Activated naive CD4-positive, alpha-beta T cell treated with anti-CD3 and anti-CD28 coated beads, Interleukin-2, amount 50 U/mL, for 72 hours (primary cell): ENCODE data around the gene PTPRC. TPM values are rescaled to one million over a fixed set of nuclear protein-coding genes. Genes with fewer than 3 reads are reported as not detected.

Experiments used
- ATAC-seq, 2 donors: fragments of 150-1000 bp; cut with Tn5 transposase; 2 replicates each; pipeline ENCODE4 v1.10.0; 2021; ENCODE audit warnings: mild to moderate bottlenecking in 2 of 2, moderate library complexity in 2 of 2
- DNase-seq, 2 donors: peaks; one replicate each; pipeline ENCODE4 v3.0.0; 2021 to 2022; ENCODE audit warnings: low spot score in 2 of 2
- H3K27ac Mint-ChIP-seq, 2 donors: one replicate each; pipeline ENCODE4 v1.8.0; 2022; ENCODE audit warnings: mild to moderate bottlenecking in 2 of 2, mixed read lengths in 2 of 2
- H3K36me3 Mint-ChIP-seq, 2 donors: one replicate each; pipeline ENCODE4 v1.8.0; 2022; ENCODE audit warnings: mixed read lengths in 2 of 2
- H3K9me3 Mint-ChIP-seq, 2 donors: one replicate each; pipeline ENCODE4 v1.8.0; 2022; ENCODE audit warnings: mixed read lengths in 2 of 2
- total RNA-seq, 2 donors: library from RNA; stranded (reverse); gene quantifications; one replicate each; pipeline ENCODE4 v1.2.3, GENCODE V29; 2022

PTPRC gene
- total RNA-seq, 2 donors from 2014 or later, result 433 to 644 TPM

DNA sequence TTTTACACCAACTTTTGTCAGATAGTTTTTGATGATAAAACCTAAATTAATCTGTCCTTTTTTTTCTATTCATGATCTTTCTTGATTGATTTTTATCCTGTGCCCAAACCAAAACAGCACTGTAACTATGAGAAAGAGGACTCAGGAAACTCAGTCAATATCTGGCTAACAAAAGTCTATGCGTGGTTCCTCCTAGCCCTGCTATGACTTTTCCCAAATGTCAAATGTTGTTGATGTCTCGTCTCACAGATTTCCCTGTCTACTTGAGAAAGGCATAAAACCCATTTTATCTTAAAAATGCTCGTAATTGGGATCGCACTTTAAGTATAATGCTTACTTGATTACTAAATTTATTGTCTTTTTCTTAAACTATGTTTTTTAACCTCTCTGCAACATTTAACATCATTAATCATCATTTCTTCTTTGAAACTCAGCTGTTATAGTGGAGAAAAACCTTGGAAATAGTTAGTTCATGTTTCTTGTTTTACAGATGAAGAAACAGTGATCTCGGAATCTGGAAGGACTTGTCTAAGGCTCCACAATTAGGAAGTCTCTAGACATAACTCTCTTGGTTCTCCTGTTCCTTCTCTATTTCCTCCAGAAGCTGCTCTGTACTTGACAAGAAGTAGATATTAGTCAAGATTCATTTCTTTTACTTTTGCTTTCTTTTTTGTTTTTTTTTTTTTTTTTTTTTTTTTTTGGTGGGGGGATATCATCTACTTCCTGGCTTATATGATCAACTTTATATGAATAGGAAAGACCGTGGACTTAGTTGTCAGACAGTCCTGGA lies 26.2 kb upstream of the PTPRC start:
- peak; percentile 46 to 50 for ATAC-seq
- DNase-seq, result no peak
- peaks cover 3% of the 10 kb centered on the region in 2 donors for H3K9me3 Mint-ChIP-seq
- H3K27ac Mint-ChIP-seq, result peak overlapping the region; percentile 94 to 98
- H3K36me3 Mint-ChIP-seq, result peaks cover 18 to 19% of the 10 kb centered on the region in 2 donors

GRCh38 chr1:198617406-198617805 lies 21.4 kb upstream of the PTPRC start:
- no peak overlapping the region for H3K27ac Mint-ChIP-seq
- peaks cover 0 to 3% of the 10 kb centered on the region in 2 donors for H3K9me3 Mint-ChIP-seq
- peaks cover 9 to 14% of the 10 kb centered on the region in 2 donors for H3K36me3 Mint-ChIP-seq
- DNase-seq (no peak), ATAC-seq (no peak)

DNA sequence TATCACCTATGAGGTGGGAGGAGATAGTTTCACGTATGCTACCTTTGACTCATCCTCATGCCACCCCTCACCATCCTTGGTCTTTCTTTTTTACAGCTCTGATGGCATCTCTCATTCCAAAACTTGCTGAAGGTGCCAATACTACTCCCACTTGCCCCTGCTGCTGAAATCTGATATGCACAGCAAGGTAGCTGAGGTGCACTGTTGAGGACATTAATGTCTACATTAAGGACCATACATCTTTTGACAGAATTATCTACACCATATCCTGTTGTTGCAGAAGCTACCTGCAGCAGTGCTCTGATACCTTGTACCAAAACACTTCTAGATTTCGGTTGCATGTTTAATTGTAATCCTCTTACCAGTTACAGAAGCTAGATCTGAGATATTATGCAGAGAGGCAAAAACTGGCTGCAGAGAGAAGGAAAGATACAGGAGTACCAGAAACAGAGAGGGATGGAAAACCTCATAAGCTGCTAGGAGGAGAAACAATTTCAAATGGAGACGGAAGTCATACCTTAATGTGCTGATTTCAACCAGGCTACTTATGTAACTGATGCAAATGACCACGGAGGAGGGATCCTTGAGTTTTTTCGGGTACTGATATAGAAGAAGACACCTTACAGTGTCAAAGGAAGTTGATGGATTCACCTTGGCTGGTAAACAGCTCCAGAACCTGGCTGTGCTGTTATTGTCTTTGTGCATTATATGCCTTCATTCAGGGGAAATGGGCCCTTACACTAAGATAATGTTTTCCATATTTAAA lies 19.3 kb upstream of the PTPRC start:
- DNase-seq, result no peak
- H3K27ac Mint-ChIP-seq, result peak overlapping the region; percentile 18 to 94
- H3K9me3 Mint-ChIP-seq, result peaks cover 0 to 3% of the 10 kb centered on the region in 2 donors
- H3K36me3 Mint-ChIP-seq, result peaks cover 0 to 9% of the 10 kb centered on the region in 2 donors
- peak; percentile 43 to 68 for ATAC-seq

DNA sequence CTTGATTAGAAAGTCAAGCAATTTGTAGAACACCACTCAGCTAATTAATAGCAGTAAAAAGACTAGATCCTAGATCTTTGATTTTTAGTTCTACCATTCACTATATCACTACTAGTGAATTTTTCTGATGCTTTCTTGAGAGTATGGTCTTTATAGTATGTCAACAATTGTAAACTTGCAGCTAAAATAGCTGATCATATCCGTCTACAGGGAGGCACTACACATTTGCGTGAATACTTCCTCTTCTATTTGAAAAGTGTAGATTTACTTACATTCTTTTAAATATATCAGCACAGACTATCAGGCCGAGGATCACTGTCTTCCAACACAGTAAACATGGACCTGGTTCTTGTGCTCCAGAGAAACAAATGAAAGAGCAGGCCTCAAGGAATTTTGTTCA lies 18.6 kb upstream of the PTPRC start:
- peaks cover 0 to 3% of the 10 kb centered on the region in 2 donors for H3K9me3 Mint-ChIP-seq
- no peak for ATAC-seq
- peaks cover 0 to 9% of the 10 kb centered on the region in 2 donors for H3K36me3 Mint-ChIP-seq
- H3K27ac Mint-ChIP-seq, result peak overlapping the region; percentile 94
- no peak for DNase-seq

- H3K36me3 Mint-ChIP-seq, result peaks cover 0 to 2% of the 10 kb centered on the region in 2 donors
- H3K27ac Mint-ChIP-seq, result peak overlapping the region; percentile 94
- peak; percentile 75 to 81 for ATAC-seq
- peaks cover 2 to 5% of the 10 kb centered on the region in 2 donors for H3K9me3 Mint-ChIP-seq
- DNase-seq, result peak; percentile 56 to 79
Measured at GRCh38 chr1:198620951-198621824, 17.7 kb upstream of the PTPRC start.

- Mint-ChIP-seq H3K9me3 (peaks cover 9 to 12% of the 10 kb centered on the region in 2 donors), H3K27ac (peak overlapping the region; percentile 94), H3K36me3 (peaks cover 0 to 10% of the 10 kb centered on the region in 2 donors)
- DNase-seq (no peak), ATAC-seq (no peak)
Measured at GRCh38 chr1:198622001-198622400, 16.8 kb upstream of the PTPRC start.

- Mint-ChIP-seq H3K36me3 (peaks cover 0 to 18% of the 10 kb centered on the region in 2 donors), H3K27ac (peak overlapping the region; percentile 52 to 89), H3K9me3 (peaks cover 9 to 14% of the 10 kb centered on the region in 2 donors)
- DNase-seq (no peak), ATAC-seq (no peak)
Measured at GRCh38 chr1:198623752-198624647, 14.8 kb upstream of the PTPRC start.

- peak overlapping the region in 1 of 2 donors; percentile 89 for H3K27ac Mint-ChIP-seq
- ATAC-seq, result no peak
- no peak for DNase-seq
- H3K36me3 Mint-ChIP-seq, result peaks cover 0 to 18% of the 10 kb centered on the region in 2 donors
- peaks cover 9 to 14% of the 10 kb centered on the region in 2 donors for H3K9me3 Mint-ChIP-seq
Measured at GRCh38 chr1:198624648-198624980, 14.2 kb upstream of the PTPRC start.

DNA sequence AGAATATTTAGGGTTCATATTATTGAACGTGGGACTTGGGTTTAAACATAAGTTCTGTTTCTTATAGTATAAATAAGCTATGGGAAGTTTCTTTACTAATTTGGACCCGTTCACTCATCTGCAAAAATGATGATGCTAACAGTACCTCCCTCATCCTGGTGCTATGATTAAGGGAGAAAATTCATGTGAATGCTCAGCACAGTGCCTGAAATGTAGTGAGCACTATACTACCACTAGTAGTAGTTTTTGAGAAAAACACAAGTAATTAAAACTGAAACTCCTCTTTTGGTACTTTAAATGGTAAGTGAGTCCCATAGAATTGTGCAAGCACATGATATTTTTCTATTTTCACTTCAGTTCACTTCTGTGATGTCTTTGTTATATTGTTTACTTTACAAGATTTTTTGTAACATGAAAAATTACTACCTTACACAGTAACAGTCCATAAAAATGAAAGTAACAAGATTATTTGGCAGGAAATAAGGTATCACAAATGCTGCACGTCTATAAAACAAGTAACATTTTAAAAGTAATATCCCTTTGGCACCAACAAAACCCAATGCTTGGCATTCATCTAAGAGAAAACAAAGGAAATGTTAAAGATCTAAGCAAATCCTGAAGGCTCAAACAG lies 11.3 kb upstream of the PTPRC start:
- DNase-seq, result no peak
- peak overlapping the region; percentile 27 to 89 for H3K27ac Mint-ChIP-seq
- H3K9me3 Mint-ChIP-seq, result peaks cover 9 to 14% of the 10 kb centered on the region in 2 donors
- ATAC-seq, result peak; percentile 59 to 61
- H3K36me3 Mint-ChIP-seq, result peaks cover 0 to 18% of the 10 kb centered on the region in 2 donors

GRCh38 chr1:198628067-198628455 lies 10.8 kb upstream of the PTPRC start:
- DNase-seq (no peak), ATAC-seq (no peak)
- peak overlapping the region; percentile 37 to 89 for H3K27ac Mint-ChIP-seq
- peaks cover 9 to 15% of the 10 kb centered on the region in 2 donors for H3K9me3 Mint-ChIP-seq
- peaks cover 2 to 18% of the 10 kb centered on the region in 2 donors for H3K36me3 Mint-ChIP-seq

DNA sequence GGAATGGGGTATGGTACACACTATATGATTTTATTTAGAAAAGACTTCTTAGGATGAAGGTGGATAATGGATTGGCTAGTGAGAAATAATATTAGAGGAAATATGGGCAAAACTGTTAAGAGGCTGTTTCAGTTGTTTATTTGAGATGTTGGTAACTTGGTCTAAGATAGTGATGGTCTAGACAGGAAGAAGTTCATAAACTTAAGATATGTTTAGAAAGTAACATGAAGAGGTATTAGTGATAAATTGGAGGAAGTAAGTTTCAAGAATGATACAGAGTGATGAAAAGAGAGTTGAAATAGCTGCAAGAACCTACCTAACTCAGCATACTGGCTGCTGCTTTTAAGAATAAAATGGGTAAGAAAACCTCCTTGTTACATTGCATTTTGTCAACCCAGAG lies 9.2 kb upstream of the PTPRC start:
- DNase-seq, result no peak
- Mint-ChIP-seq H3K27ac (peak overlapping the region; percentile 51 to 89), H3K36me3 (peaks cover 18 to 33% of the 10 kb centered on the region in 2 donors), H3K9me3 (peaks cover 23 to 29% of the 10 kb centered on the region in 2 donors)
- no peak for ATAC-seq

DNA sequence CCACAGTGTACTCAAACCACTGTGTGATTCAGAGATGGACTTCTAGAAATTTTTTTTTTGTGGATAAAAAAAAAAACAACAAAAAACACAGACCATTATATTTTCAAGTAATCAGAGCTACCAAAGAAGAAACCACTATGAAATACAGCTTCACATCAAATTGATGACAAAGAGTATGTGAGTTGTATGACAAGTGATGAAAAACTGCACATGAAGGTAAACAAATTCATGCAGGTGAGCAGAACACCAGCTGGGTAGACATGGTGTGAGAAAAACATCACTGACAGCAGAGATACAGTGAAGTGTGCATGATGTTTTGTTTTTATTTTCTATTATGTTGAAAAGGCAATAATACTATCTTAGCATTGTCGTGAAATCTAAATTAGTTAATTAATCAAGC lies 8.0 kb upstream of the PTPRC start:
- ATAC-seq (no peak), DNase-seq (no peak)
- Mint-ChIP-seq H3K36me3 (peaks cover 30 to 43% of the 10 kb centered on the region in 2 donors), H3K9me3 (peaks cover 23 to 37% of the 10 kb centered on the region in 2 donors), H3K27ac (no peak overlapping the region)

- ATAC-seq, result no peak
- Mint-ChIP-seq H3K27ac (peak overlapping the region in 1 of 2 donors; percentile 35), H3K9me3 (peaks cover 20 to 35% of the 10 kb centered on the region in 2 donors), H3K36me3 (peaks cover 31 to 41% of the 10 kb centered on the region in 2 donors)
- no peak for DNase-seq
Measured at GRCh38 chr1:198631292-198631691, 7.5 kb upstream of the PTPRC start.

DNA sequence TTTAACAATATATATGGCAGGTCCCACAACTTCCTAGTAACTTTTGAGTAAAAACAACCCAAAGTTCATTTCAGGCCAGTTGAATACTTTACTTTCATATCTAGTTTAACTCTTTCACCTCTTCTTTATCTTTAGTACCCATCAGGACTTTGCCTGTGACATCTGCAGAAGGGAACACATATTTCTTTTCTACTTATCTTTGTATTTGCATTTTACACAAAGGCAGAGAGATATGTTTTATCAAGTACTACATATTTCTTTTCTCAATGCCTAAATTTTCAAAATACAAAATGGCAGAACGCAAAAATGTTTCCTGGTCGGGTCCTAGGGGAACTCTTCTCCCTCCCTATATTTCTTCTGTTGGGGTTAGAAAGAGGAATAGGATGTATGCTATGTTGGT lies 6.8 kb upstream of the PTPRC start:
- peaks cover 31 to 34% of the 10 kb centered on the region in 2 donors for H3K36me3 Mint-ChIP-seq
- peak overlapping the region; percentile 22 to 35 for H3K27ac Mint-ChIP-seq
- H3K9me3 Mint-ChIP-seq, result peaks cover 15 to 29% of the 10 kb centered on the region in 2 donors
- no peak for ATAC-seq
- DNase-seq, result no peak

DNA sequence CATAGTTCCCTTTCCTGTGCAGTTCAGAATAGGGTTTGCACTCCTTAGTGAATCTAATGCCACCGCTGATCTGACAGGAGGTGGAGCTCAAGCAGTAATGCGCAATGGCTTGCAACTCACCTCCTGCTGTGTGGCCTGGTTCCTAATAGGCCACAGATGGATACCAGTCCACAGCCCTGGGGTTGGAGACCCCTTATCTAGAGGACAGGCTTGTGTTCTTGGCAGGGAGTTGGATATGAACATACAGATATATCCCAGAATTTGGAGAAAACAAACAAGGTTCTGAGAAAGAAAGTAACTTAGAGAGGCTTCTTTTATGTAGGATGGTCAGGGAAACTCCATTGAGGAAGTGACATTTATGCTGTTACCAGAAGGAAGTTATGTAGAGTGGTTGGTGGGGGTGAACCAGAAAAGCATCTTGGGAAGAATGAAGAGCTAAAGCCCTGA lies 5.1 kb upstream of the PTPRC start:
- Mint-ChIP-seq H3K27ac (peak overlapping the region; percentile 91 to 100), H3K9me3 (peaks cover 15 to 23% of the 10 kb centered on the region in 2 donors), H3K36me3 (peaks cover 26 to 31% of the 10 kb centered on the region in 2 donors)
- DNase-seq, result no peak
- peak in 1 of 2 donors; percentile 34 for ATAC-seq
